WTC11 (cell line): ENCODE data around the gene DHRS9.

Experiments used
- AR ChIP-seq: fragments of 250-450 bp; sonication (Bioruptor Pico); IDR thresholded peaks from 2 replicates; pipeline ENCODE4 v1.9.0; 2021; ENCODE audit warnings: mild to moderate bottlenecking
- CTCF ChIP-seq: fragments of 200-600 bp; IDR thresholded peaks from 2 replicates; pipeline ENCODE4 v1.8.0; 2022; ENCODE audit warnings: antibody characterized with exemption
- FOXJ3 ChIP-seq: sonication (generic); formaldehyde crosslinking; IDR thresholded peaks from 2 replicates; pipeline ENCODE4 v1.9.0; 2021; ENCODE audit warnings: missing genetic modification reagents, mild to moderate bottlenecking, borderline replicate concordance
- FOXK1 ChIP-seq: sonication (generic); formaldehyde crosslinking; IDR thresholded peaks from 2 replicates; pipeline ENCODE4 v1.8.0; 2022; ENCODE audit warnings: mild to moderate bottlenecking, moderate library complexity, missing genetic modification reagents
- SMAD3 ChIP-seq: sonication (generic); formaldehyde crosslinking; IDR thresholded peaks from 2 replicates; pipeline ENCODE4 v1.8.0; 2022; ENCODE audit warnings: missing genetic modification reagents, mild to moderate bottlenecking, borderline replicate concordance
- SP1 ChIP-seq: sonication (generic); formaldehyde crosslinking; conservative IDR thresholded peaks from 2 replicates; pipeline ENCODE4 v1.8.1; 2022; ENCODE audit warnings: missing genetic modification reagents
- TCF7 ChIP-seq: sonication (generic); formaldehyde crosslinking; IDR thresholded peaks from 2 replicates; pipeline ENCODE4 v1.8.0; 2022; ENCODE audit warnings: mild to moderate bottlenecking, low read depth, missing genetic modification reagents, moderate library complexity
- ZNF219 ChIP-seq: sonication (generic); formaldehyde crosslinking; IDR thresholded peaks from 2 replicates; pipeline ENCODE4 v1.8.0; 2023; ENCODE audit warnings: missing genetic modification reagents, mild to moderate bottlenecking, borderline replicate concordance
- TF ChIP-seq, protein P1 (sequence below): sonication (generic); formaldehyde crosslinking; IDR thresholded peaks from 2 replicates; pipeline ENCODE4 v1.8.0; 2022; ENCODE audit warnings: mild to moderate bottlenecking, missing genetic modification reagents
- TF ChIP-seq, protein P2 (sequence below): sonication (generic); formaldehyde crosslinking; IDR thresholded peaks from 2 replicates; pipeline ENCODE4 v1.8.0; 2023; ENCODE audit warnings: missing genetic modification reagents, mild to moderate bottlenecking, borderline replicate concordance

DNA sequence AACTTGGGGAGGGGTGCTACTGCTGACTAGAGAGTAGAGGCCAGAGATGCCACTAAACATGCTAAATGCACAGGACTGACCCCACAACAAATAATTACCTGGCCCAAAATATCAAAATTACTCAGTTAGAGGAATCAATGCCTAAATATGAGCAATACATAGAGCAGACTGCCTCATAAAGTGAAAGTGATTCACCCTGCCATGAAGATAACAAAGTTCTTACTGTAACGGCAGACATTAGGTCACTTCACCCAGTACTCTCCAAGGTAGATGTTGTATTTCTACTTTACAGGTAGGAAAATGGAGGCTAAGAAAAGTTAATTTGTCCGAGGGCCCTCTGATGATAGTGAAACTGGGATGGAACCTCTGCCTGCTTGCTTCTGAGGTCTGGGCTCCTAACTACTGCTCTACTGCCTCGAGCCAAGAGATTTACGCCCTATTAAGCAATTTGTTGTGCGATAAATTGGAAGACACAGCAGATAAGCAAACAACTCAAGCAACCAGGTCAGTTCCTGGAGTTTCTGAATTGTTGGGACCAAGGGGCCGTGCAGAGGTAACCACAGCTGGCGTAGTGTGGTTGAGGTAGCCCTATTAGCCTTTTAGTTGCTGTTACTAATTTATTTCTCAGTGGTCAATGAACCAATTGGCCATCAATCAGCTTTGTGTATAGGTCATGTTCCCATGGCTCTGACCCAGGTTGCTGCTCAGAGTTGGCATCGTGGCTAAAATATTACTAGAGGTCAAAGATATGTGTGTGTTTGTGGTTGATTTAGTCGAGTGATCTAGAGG is 4.8 kb downstream of the DHRS9 start:
- TF ChIP-seq ZNF219 (CRISPR knock-in tag) (no peak), SMAD3 (no peak), CTCF (no peak), FOXK1 (CRISPR knock-in tag) (no peak), AR (no peak), TCF7 (CRISPR knock-in tag) (no peak), SP1 (CRISPR knock-in tag) (no peak), FOXJ3 (CRISPR knock-in tag) (no peak)
- TF ChIP-seq, protein P1, sequence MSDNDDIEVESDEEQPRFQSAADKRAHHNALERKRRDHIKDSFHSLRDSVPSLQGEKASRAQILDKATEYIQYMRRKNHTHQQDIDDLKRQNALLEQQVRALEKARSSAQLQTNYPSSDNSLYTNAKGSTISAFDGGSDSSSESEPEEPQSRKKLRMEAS (CRISPR knock-in tag), result no peak
- TF ChIP-seq, protein P2, sequence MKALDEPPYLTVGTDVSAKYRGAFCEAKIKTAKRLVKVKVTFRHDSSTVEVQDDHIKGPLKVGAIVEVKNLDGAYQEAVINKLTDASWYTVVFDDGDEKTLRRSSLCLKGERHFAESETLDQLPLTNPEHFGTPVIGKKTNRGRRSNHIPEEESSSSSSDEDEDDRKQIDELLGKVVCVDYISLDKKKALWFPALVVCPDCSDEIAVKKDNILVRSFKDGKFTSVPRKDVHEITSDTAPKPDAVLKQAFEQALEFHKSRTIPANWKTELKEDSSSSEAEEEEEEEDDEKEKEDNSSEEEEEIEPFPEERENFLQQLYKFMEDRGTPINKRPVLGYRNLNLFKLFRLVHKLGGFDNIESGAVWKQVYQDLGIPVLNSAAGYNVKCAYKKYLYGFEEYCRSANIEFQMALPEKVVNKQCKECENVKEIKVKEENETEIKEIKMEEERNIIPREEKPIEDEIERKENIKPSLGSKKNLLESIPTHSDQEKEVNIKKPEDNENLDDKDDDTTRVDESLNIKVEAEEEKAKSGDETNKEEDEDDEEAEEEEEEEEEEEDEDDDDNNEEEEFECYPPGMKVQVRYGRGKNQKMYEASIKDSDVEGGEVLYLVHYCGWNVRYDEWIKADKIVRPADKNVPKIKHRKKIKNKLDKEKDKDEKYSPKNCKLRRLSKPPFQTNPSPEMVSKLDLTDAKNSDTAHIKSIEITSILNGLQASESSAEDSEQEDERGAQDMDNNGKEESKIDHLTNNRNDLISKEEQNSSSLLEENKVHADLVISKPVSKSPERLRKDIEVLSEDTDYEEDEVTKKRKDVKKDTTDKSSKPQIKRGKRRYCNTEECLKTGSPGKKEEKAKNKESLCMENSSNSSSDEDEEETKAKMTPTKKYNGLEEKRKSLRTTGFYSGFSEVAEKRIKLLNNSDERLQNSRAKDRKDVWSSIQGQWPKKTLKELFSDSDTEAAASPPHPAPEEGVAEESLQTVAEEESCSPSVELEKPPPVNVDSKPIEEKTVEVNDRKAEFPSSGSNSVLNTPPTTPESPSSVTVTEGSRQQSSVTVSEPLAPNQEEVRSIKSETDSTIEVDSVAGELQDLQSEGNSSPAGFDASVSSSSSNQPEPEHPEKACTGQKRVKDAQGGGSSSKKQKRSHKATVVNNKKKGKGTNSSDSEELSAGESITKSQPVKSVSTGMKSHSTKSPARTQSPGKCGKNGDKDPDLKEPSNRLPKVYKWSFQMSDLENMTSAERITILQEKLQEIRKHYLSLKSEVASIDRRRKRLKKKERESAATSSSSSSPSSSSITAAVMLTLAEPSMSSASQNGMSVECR (CRISPR knock-in tag), result no peak
